ENCODE measurements around the gene GNA15. TPM values are rescaled to one million over a fixed set of nuclear protein-coding genes. Genes with fewer than 3 reads are reported as not detected.

Gene GNA15
- total RNA-seq, 1 donor from 2014 or later: 0.13 TPM

GRCh38 chr19:3154957-3155736, 19.3 kb downstream of the GNA15 start:
- H3K27me3 Mint-ChIP-seq (ENCODE audit: low read depth): peaks cover 12% of the 10 kb centered on the region
- no peaks in the 10 kb centered on the region for H3K36me3 Mint-ChIP-seq
- no peak overlapping the region for H3K27ac Mint-ChIP-seq
- no peak for TF ChIP-seq CTCF (IDR thresholded peaks at IDR 0.05; ENCODE audit: unreplicated experiment)
- no peak for DNase-seq (ENCODE audit: low spot score in 2 of 2, unreplicated experiment in 2 of 2)
- H3K4me3 Mint-ChIP-seq: no peak overlapping the region
- peaks cover 1% of the 10 kb centered on the region for H3K9me3 Mint-ChIP-seq
- H3K4me1 Mint-ChIP-seq: no peaks in the 10 kb centered on the region

- H3K4me1 Mint-ChIP-seq: no peaks in the 10 kb centered on the region
- H3K4me3 Mint-ChIP-seq: no peak overlapping the region
- H3K27ac Mint-ChIP-seq: no peak overlapping the region
- H3K36me3 Mint-ChIP-seq: no peaks in the 10 kb centered on the region
- peaks cover 6% of the 10 kb centered on the region for H3K27me3 Mint-ChIP-seq (ENCODE audit: low read depth)
- peaks cover 4% of the 10 kb centered on the region for H3K9me3 Mint-ChIP-seq
- no peak for DNase-seq (ENCODE audit: low spot score in 2 of 2, unreplicated experiment in 2 of 2)
- TF ChIP-seq CTCF (IDR thresholded peaks at IDR 0.05; ENCODE audit: unreplicated experiment): no peak
These were observed 21.4 kb downstream of the GNA15 start for GRCh38 chr19:3157096-3157845.

GRCh38 chr19:3159565-3159964, 23.7 kb downstream of the GNA15 start:
- peaks cover 17% of the 10 kb centered on the region for H3K27me3 Mint-ChIP-seq (ENCODE audit: low read depth)
- no peaks in the 10 kb centered on the region for H3K36me3 Mint-ChIP-seq
- H3K4me3 Mint-ChIP-seq: no peak overlapping the region
- H3K4me1 Mint-ChIP-seq: peaks cover 5% of the 10 kb centered on the region
- peaks cover 4% of the 10 kb centered on the region for H3K9me3 Mint-ChIP-seq
- H3K27ac Mint-ChIP-seq: no peak overlapping the region
- no peak for TF ChIP-seq CTCF (IDR thresholded peaks at IDR 0.05; ENCODE audit: unreplicated experiment)
- no peak for DNase-seq (ENCODE audit: low spot score in 2 of 2, unreplicated experiment in 2 of 2)

- H3K9me3 Mint-ChIP-seq: peaks cover 4% of the 10 kb centered on the region
- peaks cover 5% of the 10 kb centered on the region for H3K4me1 Mint-ChIP-seq
- no peak for TF ChIP-seq CTCF (IDR thresholded peaks at IDR 0.05; ENCODE audit: unreplicated experiment)
- no peak overlapping the region for H3K27ac Mint-ChIP-seq
- peaks cover 17% of the 10 kb centered on the region for H3K27me3 Mint-ChIP-seq (ENCODE audit: low read depth)
- no peaks in the 10 kb centered on the region for H3K36me3 Mint-ChIP-seq
- no peak overlapping the region for H3K4me3 Mint-ChIP-seq
- DNase-seq (ENCODE audit: low spot score in 2 of 2, unreplicated experiment in 2 of 2): no peak
These were observed 24.4 kb downstream of the GNA15 start for GRCh38 chr19:3160219-3160618.

DNA sequence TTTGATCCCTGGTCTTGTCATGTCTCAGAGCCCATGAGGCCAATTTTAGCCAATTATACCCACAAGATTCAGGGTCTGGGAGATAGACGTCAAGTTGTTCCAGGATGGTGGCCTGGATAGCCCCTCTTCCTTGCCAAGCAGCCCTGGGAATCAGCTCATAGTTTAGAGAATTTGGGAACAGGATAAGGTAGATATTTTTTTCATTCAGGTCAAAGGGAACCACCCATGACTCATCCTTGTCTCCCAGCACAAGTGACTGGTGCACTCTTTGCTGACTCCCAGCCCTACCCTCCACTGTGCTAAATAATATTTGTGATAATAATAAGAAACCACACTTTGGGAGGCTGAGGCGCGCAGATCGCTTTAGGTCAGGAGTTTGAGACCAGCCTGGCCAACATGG, 25.6 kb downstream of the GNA15 start:
- H3K36me3 Mint-ChIP-seq: no peaks in the 10 kb centered on the region
- no peak for TF ChIP-seq CTCF (IDR thresholded peaks at IDR 0.05; ENCODE audit: unreplicated experiment)
- H3K4me3 Mint-ChIP-seq: no peak overlapping the region
- H3K27ac Mint-ChIP-seq: no peak overlapping the region
- H3K27me3 Mint-ChIP-seq (ENCODE audit: low read depth): peaks cover 23% of the 10 kb centered on the region
- peaks cover 7% of the 10 kb centered on the region for H3K9me3 Mint-ChIP-seq
- peaks cover 5% of the 10 kb centered on the region for H3K4me1 Mint-ChIP-seq
- DNase-seq (ENCODE audit: low spot score in 2 of 2, unreplicated experiment in 2 of 2): no peak
